KMS-11 (cell line): ENCODE results near the gene TCF7L1.

Experiments used
- H2AFZ ChIP-seq: fragments of 200-600 bp; sonication (generic); 2 replicates; pipeline ENCODE4 v1.6.1; 2016; ENCODE audit warnings: antibody characterized with exemption, mixed run types, low read depth
- H3K27ac ChIP-seq: fragments of 200-600 bp; sonication (generic); 2 replicates; pipeline ENCODE4 v1.6.1; 2016; ENCODE audit warnings: mild to moderate bottlenecking, mixed run types
- H3K27me3 ChIP-seq: fragments of 200-600 bp; sonication (generic); 2 replicates; pipeline ENCODE4 v1.6.1; 2017; ENCODE audit warnings: mild to moderate bottlenecking, low read depth, mixed run types, moderate library complexity; ENCODE audit not compliant: insufficient read depth
- H3K36me3 ChIP-seq: fragments of 200-600 bp; sonication (generic); 2 replicates; pipeline ENCODE4 v1.6.1; 2017; ENCODE audit warnings: mild to moderate bottlenecking, mixed run types; ENCODE audit not compliant: insufficient read depth
- H3K4me1 ChIP-seq: fragments of 200-600 bp; sonication (generic); 2 replicates; pipeline ENCODE4 v1.6.1; 2016; ENCODE audit warnings: mild to moderate bottlenecking, low read depth, mixed run types; ENCODE audit not compliant: poor library complexity, severe bottlenecking
- H3K4me2 ChIP-seq: fragments of 200-600 bp; sonication (generic); 2 replicates; pipeline ENCODE4 v1.7.0; 2016; ENCODE audit warnings: mild to moderate bottlenecking, mixed run types
- H3K4me3 ChIP-seq: fragments of 200-600 bp; sonication (generic); IDR thresholded peaks from 2 replicates; pipeline ENCODE4 v1.6.1; 2017; ENCODE audit warnings: low read depth, low read length, mixed read lengths; ENCODE audit not compliant: insufficient read depth
- H3K79me2 ChIP-seq: fragments of 200-600 bp; sonication (generic); 2 replicates; pipeline ENCODE4 v1.6.1; 2016; ENCODE audit warnings: low read depth, mixed run types; ENCODE audit not compliant: insufficient read depth
- H3K9ac ChIP-seq: fragments of 200-600 bp; sonication (generic); 2 replicates; pipeline ENCODE4 v1.6.1; 2016; ENCODE audit warnings: mild to moderate bottlenecking, mixed run types
- H4K20me1 ChIP-seq: fragments of 200-600 bp; sonication (generic); 2 replicates; pipeline ENCODE4 v1.6.1; 2016; ENCODE audit warnings: mild to moderate bottlenecking, mixed run types; ENCODE audit not compliant: insufficient read depth
- TF ChIP-seq, protein P1 (sequence below): fragments of 200-600 bp; sonication (generic); conservative IDR thresholded peaks from 2 replicates; pipeline ENCODE4 v1.6.1; 2017; ENCODE audit warnings: low read depth, mild to moderate bottlenecking, antibody characterized with exemption, low read length, moderate library complexity, mixed read lengths

TCF7L1 gene

DNA sequence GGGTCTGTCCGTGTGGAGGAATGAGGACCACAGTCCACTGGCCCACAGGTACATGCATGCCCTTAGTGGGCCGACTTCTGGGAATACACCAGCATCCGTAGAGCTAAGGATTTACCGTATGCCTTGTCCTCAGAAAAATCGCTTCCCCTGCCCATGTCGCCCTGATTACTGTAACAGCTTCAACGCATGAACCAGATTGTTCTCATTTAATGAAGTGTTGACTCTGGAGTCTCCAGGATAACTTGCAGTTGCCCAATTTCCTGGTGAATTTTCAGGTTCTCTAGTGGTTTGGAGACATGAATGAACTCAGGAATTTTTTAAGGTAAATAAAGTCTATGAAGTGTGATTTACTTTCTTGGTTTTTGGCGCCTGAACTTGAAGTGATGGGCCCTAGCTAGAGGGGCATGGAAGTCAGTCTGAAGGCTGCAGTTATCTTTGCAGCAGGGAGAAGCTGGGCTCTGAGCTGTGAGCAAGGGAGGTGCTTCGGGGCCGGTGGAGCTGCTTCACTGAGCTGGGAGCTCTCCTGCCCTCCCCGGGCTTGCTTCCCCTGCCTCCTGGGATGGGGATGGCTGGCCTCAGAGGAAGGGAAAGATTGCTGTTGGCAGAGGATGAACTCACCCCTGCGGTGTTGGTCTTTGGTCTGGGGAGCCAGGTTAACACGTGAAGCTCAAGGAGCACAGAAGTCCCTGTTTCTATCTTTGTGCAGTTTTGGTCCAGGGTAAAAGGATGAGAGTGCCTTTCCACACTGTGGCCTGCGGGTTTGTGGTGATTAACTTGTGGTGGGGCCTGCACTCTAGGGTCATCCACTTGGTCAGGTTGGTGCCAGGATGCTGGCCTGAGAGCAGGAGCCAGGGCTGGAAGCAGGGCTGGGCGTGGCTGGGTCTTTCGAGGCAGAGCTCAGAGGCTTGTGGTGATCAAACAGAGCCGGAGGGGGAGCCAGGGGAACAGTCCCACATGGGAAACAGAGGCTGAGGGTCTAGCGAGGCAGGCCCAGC, 28.1 kb downstream of the TCF7L1 start:
- Histone ChIP-seq H3K4me1 (no peaks in the 10 kb centered on the region), H3K27ac (no peak overlapping the region), H2AFZ (no peak overlapping the region), H3K9ac (no peak overlapping the region), H4K20me1 (no peaks in the 10 kb centered on the region), H3K79me2 (no peaks in the 10 kb centered on the region), H3K4me2 (no peak overlapping the region), H3K4me3 (no peak overlapping the region), H3K36me3 (no peaks in the 10 kb centered on the region), H3K27me3 (no peaks in the 10 kb centered on the region)
- TF ChIP-seq, protein P1, sequence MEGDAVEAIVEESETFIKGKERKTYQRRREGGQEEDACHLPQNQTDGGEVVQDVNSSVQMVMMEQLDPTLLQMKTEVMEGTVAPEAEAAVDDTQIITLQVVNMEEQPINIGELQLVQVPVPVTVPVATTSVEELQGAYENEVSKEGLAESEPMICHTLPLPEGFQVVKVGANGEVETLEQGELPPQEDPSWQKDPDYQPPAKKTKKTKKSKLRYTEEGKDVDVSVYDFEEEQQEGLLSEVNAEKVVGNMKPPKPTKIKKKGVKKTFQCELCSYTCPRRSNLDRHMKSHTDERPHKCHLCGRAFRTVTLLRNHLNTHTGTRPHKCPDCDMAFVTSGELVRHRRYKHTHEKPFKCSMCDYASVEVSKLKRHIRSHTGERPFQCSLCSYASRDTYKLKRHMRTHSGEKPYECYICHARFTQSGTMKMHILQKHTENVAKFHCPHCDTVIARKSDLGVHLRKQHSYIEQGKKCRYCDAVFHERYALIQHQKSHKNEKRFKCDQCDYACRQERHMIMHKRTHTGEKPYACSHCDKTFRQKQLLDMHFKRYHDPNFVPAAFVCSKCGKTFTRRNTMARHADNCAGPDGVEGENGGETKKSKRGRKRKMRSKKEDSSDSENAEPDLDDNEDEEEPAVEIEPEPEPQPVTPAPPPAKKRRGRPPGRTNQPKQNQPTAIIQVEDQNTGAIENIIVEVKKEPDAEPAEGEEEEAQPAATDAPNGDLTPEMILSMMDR, result no peak

DNA sequence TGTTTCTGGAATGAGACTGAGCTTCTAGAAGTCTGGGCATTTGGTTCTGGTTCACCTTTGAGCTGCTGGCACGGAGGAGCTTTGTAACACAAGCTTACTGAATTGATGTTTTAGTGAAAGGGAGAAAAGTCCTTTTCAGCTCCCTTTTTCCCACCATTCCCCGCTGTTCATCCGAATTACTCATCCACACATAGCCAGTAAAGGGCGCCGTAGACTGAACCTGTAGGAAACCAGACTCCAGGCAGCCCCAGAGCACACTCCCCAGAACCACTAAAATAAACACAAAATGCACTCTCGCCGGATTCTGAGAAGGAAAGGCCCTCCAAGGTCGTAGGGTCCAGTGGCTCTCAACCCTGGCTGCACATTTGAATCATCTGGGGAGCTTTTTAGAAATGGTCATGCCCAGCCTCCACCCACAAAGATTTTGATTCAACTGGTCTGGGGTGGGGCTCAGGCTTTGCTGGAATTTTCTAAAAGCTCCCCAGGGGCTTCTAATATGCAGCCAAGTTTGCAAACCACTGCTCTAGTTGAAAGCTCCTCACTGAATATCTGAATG, 29.6 kb downstream of the TCF7L1 start:
- no peak overlapping the region for H2AFZ ChIP-seq
- no peaks in the 10 kb centered on the region for H3K4me1 ChIP-seq
- TF ChIP-seq, protein P1, result no peak
- no peaks in the 10 kb centered on the region for H4K20me1 ChIP-seq
- H3K9ac ChIP-seq, result no peak overlapping the region
- no peak overlapping the region for H3K4me2 ChIP-seq
- H3K36me3 ChIP-seq, result no peaks in the 10 kb centered on the region
- no peak overlapping the region for H3K4me3 ChIP-seq
- no peaks in the 10 kb centered on the region for H3K27me3 ChIP-seq
- no peak overlapping the region for H3K27ac ChIP-seq
- H3K79me2 ChIP-seq, result no peaks in the 10 kb centered on the region

DNA sequence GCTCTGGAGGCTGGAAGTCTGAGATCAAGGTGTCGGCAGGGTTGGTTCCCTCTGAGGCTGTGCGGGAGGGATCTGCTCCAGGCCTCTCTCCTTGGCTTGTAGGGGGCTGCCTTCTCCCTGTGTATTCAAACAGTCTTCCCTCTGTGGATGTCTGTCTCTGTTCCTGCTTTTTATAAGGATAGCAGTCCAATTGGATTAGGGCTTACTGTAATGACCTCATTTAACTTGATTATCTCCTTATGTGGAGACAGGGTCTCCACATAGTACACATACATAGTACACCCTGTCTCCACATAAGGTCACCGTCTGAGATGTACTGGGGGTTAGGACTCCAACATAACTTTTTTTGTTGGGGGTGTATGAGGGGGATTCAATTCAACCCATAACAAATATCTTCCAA, 30.5 kb downstream of the TCF7L1 start:
- Histone ChIP-seq H3K4me2 (no peak overlapping the region), H3K4me3 (no peak overlapping the region), H3K27ac (no peak overlapping the region)

DNA sequence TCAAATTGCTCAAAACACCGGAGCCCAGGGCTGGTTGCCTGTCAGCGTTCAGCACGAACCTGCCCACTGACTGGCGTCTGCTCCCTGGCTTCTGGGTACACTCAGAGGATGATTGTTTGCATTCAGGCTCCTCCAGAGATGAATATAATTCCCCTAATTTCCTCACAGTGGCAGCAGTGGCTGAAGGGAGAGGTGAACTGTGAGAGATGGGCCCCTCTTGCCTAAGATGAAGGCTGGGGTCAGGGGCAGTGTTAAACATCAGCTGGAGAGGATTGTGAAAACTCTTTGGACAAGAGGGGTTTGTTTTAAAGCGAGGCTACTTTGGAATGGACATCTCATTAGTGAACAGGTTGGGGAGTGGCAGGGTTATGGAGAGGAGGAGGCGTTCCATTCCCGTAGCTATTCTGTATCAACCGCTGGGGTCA, 31.0 kb downstream of the TCF7L1 start:
- Histone ChIP-seq H3K36me3 (no peaks in the 10 kb centered on the region), H4K20me1 (no peaks in the 10 kb centered on the region), H3K4me2 (no peak overlapping the region), H2AFZ (no peak overlapping the region), H3K9ac (no peak overlapping the region), H3K27me3 (no peaks in the 10 kb centered on the region), H3K79me2 (no peaks in the 10 kb centered on the region), H3K4me3 (no peak overlapping the region), H3K4me1 (no peaks in the 10 kb centered on the region), H3K27ac (no peak overlapping the region)
- TF ChIP-seq, protein P1, result no peak

More for the DNA sequence above, 30.5 kb downstream of the TCF7L1 start:
- Histone ChIP-seq H3K9ac (no peak overlapping the region), H3K4me1 (no peaks in the 10 kb centered on the region), H2AFZ (no peak overlapping the region), H4K20me1 (no peaks in the 10 kb centered on the region), H3K36me3 (no peaks in the 10 kb centered on the region), H3K27me3 (no peaks in the 10 kb centered on the region), H3K79me2 (no peaks in the 10 kb centered on the region)
- TF ChIP-seq, protein P1, result no peak
